GM19025 (cell line): ENCODE measurements around the gene ISM1.

Experiments used
- ATAC-seq: cut with Tn5 transposase; IDR thresholded peaks from one replicate; pipeline ENCODE4 v1.9.1; 2021; ENCODE audit warnings: mild to moderate bottlenecking, low read depth, moderate library complexity; ENCODE audit not compliant: unreplicated experiment

ISM1 gene

DNA sequence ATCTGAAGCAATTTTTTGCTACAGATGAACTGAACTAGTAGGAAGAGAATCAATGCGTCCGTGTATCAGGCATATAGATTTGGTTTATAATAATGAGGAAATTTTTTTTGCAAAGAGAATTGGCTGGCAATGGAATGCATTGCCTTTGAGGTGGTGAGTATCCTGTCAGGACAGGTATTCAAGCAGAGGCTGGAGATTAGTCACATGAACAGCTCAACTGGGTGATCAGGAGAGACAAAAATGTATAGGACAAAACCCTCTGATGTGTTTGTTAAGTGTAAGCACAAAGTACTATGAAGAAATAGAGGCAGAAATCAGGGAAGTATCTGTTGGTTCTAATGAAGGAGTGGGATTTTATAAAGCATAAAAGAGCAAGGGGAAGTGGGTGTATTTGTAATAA, 80.5 kb downstream of the ISM1 start:
- no peak for ATAC-seq

DNA sequence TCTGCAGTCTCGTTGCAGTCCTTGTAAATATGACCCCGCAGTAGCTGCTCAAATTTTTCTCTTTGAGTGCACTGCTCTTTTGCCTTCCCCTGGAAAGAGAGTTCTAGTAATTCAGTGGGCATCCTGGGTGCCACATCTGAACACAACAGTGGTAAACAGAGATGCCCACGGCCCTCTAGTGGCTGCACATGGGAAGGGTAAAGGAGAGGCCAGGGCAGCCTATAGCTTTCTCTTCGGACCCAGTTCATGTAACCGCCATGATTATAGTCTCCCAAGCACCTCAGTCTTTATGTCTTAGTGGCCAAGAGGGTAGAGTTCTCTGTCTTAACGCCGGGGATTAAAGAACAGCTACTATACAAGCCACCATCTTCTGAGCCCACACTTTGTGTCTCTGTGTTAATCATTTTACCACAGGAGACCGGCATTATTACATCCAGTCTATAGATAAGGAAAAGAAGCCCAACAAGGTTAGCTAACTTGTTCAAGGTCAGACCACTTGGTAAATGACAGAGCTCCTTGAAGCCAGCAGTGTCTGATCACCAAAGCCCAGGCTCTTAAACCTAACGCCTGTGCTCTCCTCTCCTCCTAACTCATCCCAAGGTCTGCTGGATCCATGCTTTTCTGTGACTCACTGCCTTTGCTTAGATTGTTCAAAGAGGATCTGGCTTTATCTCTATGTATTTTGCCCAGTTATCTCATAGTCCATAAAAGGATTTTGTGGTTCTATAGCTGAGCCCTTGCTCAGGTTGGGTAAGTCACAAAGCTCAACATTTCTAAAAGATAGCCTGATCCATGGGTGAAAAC, 81.8 kb downstream of the ISM1 start:
- ATAC-seq = no peak

DNA sequence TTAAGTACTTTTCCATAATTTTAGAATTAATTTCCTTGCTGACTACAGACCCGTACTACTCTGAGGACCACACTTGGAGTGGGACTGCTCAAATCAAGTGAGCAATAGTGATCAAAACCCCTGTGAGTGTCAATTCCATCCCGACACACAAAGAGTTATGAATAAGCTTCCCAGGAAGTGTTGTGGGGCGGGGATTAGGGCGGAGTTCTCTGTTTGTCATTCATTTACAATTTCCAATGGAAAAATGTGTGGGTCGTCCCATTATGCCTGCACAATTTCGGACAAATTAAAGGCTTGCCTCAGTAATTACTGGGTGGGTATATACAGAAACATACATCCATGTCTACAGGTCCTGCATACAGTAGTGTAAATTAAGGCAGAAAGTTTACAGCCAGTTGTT, 84.2 kb downstream of the ISM1 start:
- ATAC-seq = no peak

DNA sequence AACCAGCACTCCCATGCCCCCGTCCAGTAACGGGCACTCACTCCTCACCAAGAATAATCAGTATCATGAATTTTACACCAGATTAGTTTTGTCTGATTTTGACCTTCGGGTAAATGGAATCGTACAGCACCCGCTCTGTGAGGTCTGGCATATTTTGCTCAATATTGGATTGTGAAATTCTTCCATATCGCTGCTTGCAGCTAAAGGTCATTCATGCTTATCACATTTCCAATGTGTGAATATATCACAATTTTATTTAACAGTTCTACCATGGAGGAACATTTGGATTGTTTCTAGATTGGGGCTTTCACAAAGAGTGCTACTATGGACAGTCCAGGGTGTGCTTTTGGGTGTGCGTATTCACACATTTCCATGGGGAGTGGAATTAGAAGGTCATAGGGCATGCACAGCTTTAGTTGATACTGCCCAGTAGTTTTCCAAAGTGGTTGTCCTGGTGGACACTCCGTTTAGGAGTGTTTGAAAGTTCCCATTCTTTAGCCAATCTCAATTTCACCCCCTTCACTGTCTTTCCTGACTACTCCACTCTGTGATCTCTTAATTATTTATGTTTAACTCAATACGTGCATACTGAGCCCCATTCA, 86.6 kb downstream of the ISM1 start:
- no peak for ATAC-seq

DNA sequence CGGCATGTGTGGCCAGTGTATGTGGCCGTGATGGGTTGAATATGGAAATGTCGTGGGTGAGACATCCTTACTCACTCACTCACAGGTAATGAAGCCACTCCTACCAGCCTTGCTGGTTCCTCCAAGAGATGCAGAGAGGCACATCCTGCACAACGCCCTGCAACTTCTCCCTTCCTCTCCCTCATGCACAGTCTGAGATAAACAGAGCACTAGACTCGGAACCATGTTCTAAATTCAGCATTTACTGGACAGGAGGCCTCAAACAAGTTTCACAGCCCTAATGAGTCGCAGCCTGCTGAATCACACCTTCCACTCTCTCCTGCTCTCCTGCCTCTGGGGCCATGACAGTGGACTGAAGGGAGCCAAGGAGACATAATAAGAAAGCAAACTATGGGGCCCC, 91.2 kb downstream of the ISM1 start:
- no peak for ATAC-seq

DNA sequence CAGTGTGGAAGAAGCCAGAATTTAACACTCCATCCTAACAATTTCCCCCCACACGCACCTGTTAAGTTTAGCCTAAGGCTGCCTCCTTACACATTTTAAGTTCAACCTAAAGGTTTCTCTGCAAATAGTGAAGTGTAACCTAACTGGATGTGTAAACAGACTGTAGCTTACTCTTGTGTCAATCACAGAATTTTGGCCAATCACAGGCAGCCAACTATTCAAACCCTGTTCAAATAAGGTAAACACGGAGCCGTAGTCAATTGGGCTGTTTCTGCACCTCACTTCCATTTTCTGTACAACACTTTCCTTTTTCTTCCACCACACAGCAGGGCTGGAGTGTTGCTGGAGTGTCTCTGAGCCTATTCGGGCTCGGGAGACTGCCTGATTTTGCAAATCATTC, 92.1 kb downstream of the ISM1 start:
- no peak for ATAC-seq

DNA sequence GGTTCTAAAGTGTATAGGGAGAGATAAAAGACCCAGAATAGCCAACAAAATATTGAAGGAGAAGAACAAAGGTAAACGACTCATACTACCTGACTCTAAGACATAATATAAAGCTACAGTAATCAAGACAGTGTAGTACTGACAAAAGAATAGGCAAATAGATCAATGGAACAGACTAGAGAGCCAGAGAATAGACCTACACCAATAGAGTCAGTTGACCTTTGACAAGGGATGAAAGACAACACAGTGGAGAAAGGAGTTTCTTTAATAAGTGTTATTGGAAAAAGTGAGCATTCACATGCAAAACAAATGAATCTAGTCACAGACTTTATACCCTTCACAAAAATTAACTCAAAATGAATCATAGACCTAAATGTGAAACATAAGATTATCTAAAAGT, 96.4 kb downstream of the ISM1 start:
- ATAC-seq = no peak

DNA sequence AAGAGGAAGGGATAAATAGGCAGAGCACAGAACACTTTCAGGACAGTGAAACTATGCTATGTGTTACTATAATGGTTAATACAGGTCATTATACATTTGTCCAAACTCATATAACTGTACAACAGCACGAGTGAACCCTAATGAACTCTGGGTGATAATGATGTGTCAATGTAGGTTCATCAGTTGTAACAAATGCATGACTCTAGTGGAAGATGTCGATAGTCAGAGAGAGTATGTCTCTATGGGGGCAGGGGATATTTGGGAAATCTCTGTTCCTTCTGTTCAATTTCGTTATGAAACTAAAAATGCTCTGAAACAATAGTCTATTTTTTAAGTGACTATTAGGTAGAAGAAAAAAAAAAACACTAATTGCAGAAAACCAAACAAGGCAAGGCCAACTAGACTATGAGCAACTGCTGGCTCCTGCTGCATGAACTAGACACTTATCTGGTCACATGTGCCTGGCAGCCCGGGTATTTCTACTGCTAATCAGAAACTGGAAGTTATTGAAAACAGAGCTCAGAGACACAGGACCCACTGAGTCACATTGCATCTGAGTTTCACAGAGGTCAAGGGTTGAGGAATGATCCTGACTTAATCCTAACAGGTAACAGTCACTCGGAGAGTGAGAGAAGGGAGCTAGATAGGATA, 97.9 kb downstream of the ISM1 start:
- ATAC-seq = no peak

DNA sequence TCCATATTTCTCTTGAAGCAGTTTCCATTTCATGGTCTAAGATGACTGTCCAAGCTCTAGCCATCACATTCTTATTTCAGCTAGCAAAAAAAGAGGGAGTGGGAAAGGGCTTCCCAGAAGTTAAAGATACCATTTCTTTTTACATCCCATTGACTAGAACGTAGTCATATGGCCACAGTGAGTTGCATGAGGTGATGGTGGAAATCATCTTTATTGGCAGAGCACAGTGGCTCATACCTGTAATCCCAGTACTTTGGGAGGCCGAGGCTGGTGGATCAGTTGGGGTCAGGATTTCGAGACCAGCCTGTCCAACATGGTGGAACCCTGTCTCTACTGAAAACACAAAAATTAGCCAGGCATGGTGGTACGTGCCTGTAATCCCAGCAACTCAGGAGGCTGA, 99.6 kb downstream of the ISM1 start:
- no peak for ATAC-seq

DNA sequence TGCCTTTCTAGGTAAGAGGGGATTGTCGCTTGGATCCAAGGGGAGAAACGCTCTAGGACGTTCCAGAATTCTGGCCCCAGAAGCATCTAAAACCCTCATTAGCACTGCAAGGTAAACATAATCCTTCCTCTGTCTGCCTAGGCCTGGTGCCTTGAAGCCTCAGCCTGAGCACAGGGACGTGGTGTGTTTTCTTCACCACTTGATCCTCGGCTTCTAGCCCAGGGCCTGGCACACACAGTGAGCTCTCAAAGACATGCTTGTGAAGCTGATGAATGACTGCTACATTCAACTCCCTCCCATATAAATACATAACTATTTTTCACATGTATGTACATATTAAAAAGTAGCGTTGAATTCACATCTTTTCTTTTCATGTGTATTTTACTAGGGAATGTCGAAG, 100.3 kb downstream of the ISM1 start:
- ATAC-seq = no peak

DNA sequence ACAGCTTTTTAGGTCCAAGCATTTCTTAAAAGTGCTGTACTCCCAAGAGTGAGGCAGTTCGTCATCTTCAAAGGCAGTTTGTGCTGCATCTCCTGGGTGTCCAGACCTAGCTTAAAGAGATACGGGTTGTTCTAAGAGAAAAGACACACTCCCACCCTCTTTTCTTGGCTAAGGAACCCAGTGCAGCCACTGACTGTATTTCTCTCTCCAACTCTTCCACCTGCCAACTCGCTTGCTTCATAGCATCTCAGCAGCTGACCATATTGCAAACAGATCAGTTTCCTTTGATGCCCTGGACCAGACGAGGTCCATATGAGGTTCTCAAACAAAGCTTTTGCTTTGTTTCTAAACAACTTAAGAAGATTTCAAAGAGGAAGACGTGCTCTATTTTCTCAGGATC, 101.1 kb downstream of the ISM1 start:
- ATAC-seq = no peak

DNA sequence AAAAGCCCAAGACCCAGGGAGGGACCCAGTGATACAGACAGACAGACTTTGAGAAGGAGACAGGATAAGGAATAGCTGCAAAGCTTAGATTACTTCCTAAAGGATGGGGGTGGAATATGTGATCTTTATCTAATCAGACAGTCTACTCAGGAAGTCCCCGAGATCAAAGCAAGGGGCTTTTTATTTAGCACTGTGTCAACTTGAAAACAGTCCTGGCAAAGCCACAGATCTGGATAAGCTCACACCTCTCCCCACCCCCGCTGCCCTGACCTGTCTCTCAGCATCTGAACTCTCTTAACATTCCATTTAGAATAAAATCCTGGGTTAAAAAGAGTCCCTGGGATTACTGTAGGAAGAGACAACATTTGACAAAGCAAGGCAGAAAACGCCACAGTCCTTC, 101.5 kb downstream of the ISM1 start:
- no peak for ATAC-seq

DNA sequence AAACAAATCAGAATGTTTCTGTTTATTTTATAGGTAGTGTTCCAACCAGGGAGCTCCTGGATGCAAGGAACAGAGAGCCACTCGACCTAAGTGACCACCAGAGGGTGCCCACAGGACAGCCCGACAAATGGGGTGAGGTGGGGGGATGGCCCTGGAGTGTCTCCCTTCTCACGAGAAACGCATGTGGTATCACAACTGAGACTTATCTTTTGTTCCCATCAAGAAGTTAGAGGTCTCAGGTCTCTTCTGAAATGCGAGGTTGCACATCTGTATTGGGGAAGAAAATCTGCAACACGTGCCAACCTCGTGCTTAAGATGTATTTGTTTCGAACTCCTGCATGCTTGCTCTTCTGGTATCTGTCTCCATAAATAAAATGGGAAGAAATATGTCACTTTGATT, 104.0 kb downstream of the ISM1 start:
- no peak for ATAC-seq

DNA sequence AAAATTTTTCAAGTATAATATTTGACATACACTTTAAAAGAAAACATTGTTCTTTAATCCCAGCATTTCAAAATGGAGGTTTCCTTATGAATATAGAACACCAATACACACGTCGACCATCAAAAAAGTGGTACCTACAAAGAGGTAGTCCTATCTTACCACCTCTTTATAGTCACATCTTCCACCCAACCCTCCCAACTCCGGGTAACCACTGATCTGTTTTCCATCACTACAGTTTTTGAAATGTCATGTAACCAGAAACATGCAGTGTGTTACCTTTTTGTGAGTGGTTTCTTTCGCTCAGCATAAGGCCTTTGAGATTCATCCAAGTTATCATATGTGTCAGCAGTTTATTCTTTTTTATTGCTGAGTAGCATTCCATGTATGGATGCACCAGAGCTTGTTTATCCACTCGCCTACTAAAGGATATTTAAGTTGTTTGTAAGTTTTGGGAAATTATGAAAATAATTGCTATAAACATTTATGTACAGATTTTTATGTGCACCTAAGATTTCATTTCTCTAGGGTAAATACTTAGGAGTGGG, 104.8 kb downstream of the ISM1 start:
- ATAC-seq = no peak

DNA sequence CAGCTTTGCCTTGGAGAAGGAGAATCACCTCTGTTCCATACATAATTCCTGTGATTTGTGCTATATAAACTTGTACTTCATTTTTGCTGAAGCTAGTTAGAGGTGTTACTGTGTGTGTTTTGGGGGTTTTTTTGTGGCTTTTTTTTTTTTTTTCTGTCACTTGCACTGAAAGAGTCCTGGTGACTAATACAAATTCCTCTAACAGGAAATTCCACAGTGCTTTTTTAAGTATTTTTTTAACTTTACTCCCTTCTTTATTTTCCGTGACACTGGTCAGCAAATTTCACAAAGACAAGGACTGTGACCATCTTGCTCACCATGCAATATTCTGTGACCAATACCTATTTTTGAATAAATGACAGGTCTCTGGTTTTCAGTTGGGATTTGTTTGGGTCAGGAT, 110.5 kb downstream of the ISM1 start:
- ATAC-seq = no peak

DNA sequence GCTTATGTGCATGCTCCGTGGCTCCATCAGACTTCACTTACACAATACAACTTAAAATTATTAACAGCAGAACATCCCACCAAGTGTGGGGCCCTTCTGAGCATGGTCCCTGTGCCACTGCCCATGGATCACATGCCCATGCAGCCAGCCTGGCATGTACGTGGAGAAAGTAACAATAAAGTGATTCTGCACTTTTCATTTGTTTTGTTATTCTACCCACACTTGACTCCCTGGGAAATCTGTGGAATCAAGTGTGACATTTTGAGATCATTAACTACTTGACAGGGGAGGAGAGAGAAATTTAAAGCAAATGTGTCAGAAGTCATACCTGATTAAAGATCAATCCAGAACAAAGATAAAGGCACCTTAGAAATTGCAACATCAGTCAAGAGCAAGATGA, 112.0 kb downstream of the ISM1 start:
- ATAC-seq = no peak

DNA sequence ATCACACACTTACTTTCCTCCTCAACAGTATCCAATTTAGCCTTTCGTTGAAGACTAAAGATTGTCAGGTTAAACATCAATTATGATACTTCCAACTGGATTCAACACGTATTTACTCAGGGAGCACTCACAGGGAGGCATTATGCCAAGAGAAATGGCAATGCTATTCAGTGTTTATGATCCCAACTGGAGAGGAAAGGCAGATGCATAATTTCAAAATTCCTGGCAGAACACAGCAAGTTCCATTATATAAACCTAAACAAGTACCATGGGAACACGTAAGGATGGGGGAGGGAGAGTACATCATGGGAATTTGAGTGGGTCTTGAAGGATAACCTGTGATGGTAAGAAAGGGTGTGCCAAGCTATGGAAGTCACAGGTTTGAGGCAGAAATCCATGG, 112.7 kb downstream of the ISM1 start:
- ATAC-seq = no peak

DNA sequence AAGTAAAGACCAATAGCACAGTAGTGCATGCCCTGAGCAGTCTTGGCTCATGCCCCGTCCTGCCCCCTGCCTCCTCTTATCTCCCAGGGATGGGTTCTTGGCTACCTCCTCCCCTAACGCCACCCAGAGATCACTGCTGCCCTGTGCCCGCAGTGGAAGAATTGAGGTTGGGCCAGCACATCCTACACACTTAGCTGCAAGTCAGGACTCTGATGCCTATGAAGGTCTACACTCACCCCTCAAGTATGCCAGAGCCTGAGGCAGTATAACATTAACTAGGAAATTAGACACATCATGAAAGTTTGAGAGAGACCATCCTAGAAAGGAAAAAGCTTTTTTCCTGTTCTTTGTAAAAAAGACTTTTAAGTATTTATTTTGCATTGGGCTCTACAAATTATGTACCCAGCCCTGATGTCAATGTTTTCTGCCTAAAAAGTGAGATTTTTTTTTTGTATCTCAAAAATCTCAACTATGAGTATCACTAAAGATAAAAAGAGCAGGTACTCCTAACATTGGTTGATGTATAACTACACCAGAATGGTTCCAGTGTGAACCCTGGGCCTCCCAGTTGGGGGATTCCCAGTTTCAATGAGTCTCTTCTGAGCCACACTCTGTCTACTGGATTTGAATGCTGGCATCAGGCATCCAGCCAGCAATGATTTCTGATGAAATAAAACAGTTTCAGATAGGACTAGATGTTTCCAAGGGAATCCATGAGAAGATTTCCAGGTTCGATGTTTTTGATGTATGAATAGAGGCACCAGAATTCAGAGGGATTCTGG, 115.4 kb downstream of the ISM1 start:
- ATAC-seq = peak; percentile 62

DNA sequence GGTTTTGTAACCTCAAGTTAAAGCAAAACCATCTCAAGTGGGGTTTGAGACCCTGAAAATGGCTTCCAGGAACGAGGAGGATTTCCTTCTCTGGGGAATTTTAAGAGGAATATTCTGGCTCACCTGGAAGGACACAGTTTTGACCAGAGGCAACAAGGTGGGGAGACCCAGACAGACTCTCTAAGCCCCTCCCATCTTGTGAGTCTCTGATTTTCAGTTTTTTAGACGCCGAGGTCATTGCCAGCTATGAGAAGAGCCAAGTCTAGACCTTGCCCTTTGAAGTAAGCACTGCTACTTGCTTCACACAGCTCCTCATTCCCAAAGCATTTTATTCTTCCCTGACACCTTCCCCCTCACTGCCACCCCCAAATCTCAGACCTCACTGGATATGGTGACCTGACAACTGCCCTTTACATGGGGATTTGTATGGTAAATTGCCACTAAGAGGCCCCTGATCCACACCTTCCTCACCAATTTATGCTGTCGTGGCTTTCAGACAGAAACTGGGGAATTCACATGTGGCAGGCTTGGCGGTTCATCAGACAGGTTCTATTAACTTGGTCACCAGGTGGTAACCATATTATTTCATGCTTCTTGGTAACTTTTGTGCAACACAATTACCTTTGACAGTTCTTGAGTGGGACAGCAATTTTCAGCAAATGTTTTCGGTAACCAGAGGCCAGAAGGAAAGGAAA, 116.2 kb downstream of the ISM1 start:
- no peak for ATAC-seq

DNA sequence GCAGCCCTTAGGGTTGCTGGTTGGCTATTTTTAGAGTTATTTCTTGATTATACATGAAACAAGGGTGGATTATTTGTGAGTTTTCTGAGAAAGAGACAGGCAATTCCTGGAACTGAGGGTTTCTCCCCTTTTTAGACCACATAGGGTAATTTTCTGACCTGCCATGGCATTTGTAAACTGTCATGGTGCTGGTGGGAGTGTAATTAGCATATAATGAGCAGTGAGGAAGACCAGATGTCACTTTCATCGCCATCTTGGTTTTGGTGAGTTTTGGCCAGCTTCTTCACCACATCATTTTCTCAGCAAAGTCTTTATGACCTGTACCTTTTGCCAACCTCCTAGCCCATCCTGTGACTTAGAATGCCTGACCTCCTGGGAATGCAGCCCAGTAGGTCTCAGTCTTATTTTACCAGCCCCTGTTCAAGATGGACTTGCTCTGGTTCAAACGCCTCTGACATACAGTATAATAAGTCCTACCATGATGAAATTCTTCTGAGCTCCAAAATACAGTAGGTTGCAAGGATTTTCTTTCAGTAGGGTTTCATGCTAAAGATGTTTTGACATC, 117.1 kb downstream of the ISM1 start:
- ATAC-seq = no peak
